ENCODE measurements around the gene HTRA3. TPM values are rescaled to one million over a fixed set of nuclear protein-coding genes. Genes with fewer than 3 reads are reported as not detected.

The HTRA3 gene
- total and polyA plus RNA-seq, 2 of the 4 experiments (the other 2 are of a cell fraction): 1.3 to 9.5 TPM

GRCh38 chr4:8315435-8316250, 46.1 kb downstream of the HTRA3 start:
- Histone ChIP-seq H4K20me1 (ENCODE audit: insufficient read depth, low read length) (no peaks in the 10 kb centered on the region), H3K9ac (ENCODE audit: low read depth, low read length) (no peak overlapping the region), H2BK20ac (ENCODE audit: low read depth, low read length) (peak overlapping the region; percentile 38; the same call in 1 of the 2 replicates), H3K36me3 (ENCODE audit: control insufficient read depth, insufficient read depth, low read length) (no peaks in the 10 kb centered on the region), H3K27ac (ENCODE audit: insufficient read depth, low read length) (peak overlapping the region; percentile 18; the same call in 1 of the 2 replicates), H3K14ac (replicated peaks; ENCODE audit: low read depth, low read length) (no peak overlapping the region), H3K4me1 (ENCODE audit: control insufficient read depth, insufficient read depth, low read length) (peaks cover 14% of the 10 kb centered on the region), H2AK9ac (replicated peaks; ENCODE audit: low read depth, low read length, poor library complexity) (peak overlapping the region; percentile 18), H3K27me3 (ENCODE audit: control insufficient read depth, insufficient read depth, low read length) (no peaks in the 10 kb centered on the region), H3K23ac (ENCODE audit: low read depth, low read length) (no peak overlapping the region; the same call in 1 of the 2 replicates), H3K56ac (ENCODE audit: extremely low read depth, insufficient read depth, low read length) (no peak overlapping the region), H3K9me1 (ENCODE audit: insufficient read depth, low read length) (peaks cover 9% of the 10 kb centered on the region), H2AK5ac (ENCODE audit: low read depth, low read length) (peak overlapping the region; percentile 79; the same call in 1 of the 2 replicates), H3K9me3 (ENCODE audit: control insufficient read depth, insufficient read depth, low read length) (peaks cover 5% of the 10 kb centered on the region), H3K4me2 (ENCODE audit: low read depth, low read length) (no peak overlapping the region), H3K18ac (ENCODE audit: low read depth, low read length) (no peak overlapping the region), H4K8ac (ENCODE audit: low read depth in 2 of 2, low read length in 2 of 2) (peak overlapping the region in 1 of 2 experiments; percentile 58; a peak in 2 of 4 replicates), H3K4ac (ENCODE audit: low read depth, low read length) (peak overlapping the region; percentile 47), H4K5ac (ENCODE audit: low read depth, low read length) (no peak overlapping the region), H2BK5ac (ENCODE audit: low read depth, low read length, poor library complexity, severe bottlenecking) (no peak overlapping the region), H3K4me3 (ENCODE audit: insufficient read depth, low read depth, low read length) (no peak overlapping the region), H3K79me1 (ENCODE audit: low read depth in 1 of 2, low read length in 2 of 2) (no peaks in the 10 kb centered on the region), H2BK120ac (ENCODE audit: low read depth, low read length) (peak overlapping the region; percentile 74), H2BK15ac (ENCODE audit: low read depth, low read length) (0 out of 3 replicates have a peak overlapping the region, but pooled peaks have one; percentile 27), H4K91ac (ENCODE audit: insufficient read depth, low read depth, low read length) (peak overlapping the region; percentile 22; the same call in 1 of the 2 replicates), H2AFZ (replicated peaks; ENCODE audit: low read length, poor library complexity) (peak overlapping the region; percentile 71)
- peak; percentile 89 for DNase-seq
- WGBS, 2 experiments (ENCODE audit: extremely low coverage in 2 of 2, insufficient read length in 1 of 2): 3% methylated on average over 9 of the region's 21 CpGs; no CpG with 5 or more reads in 1 of the 2 experiments
- ChIA-PET POLR2A (ENCODE audit: unreplicated experiment) (no interaction called here), CTCF (no interaction called here)
- in situ Hi-C loops (cut with MboI; ENCODE audit: low sequenced_read_pairs) (no loop called here), dilution Hi-C loops (cut with HindIII; ENCODE audit: low sequenced_read_pairs, unreplicated experiment) (no loop called here), intact Hi-C loops (cut with micrococcal nuclease) (loop anchor here (1.0 kb wide), 1 partner anchor 75 kb away; no protein-coding TSS in a partner anchor)
- BruUV-seq (replicated peaks): no TSS peak
- peak; percentile 100 for ATAC-seq (ENCODE audit: low read depth)
- TF ChIP-seq MAFK (IDR thresholded peaks at IDR 0.05; ENCODE audit: low read depth, low read length) (peak; percentile 48), BHLHE40 (IDR thresholded peaks at IDR 0.05; ENCODE audit: low read depth, low read length) (peak; percentile 98), CTCF (conservative IDR thresholded peaks at IDR 0.05; ENCODE audit: low read depth, low read length) (no peak), MXI1 (IDR thresholded peaks at IDR 0.05; ENCODE audit: borderline replicate concordance, low read depth, low read length) (no peak), MAZ (IDR thresholded peaks at IDR 0.05; ENCODE audit: borderline replicate concordance, low read depth, low read length) (peak; percentile 95; the same call in 1 of the 2 replicates), RFX5 (IDR thresholded peaks at IDR 0.05; ENCODE audit: low read depth, low read length) (no peak), CHD1 (IDR thresholded peaks at IDR 0.05; ENCODE audit: low read depth, low read length) (no peak), USF2 (IDR thresholded peaks at IDR 0.05; ENCODE audit: low read depth, low read length) (no peak), SMC3 (IDR thresholded peaks at IDR 0.05; ENCODE audit: low read depth, low read length) (no peak; the same call in 1 of the 2 replicates), RAD21 (IDR thresholded peaks at IDR 0.05; ENCODE audit: low read length) (peak; percentile 13; the same call in 1 of the 2 replicates), RCOR1 (IDR thresholded peaks at IDR 0.05; ENCODE audit: insufficient replicate concordance, low read length) (peak; percentile 76), POLR2A (IDR thresholded peaks at IDR 0.05; ENCODE audit: low read depth, low read length) (no peak), ELK1 (IDR thresholded peaks at IDR 0.05; ENCODE audit: borderline replicate concordance, low read depth, low read length) (no peak)

All from IMR-90 (cell line).